ENCODE results near the gene STARD10.

- TF ChIP-seq CTCF (conservative IDR thresholded peaks at IDR 0.05; ENCODE audit: low read length) (no peak), EZH2phosphoT487 (IDR thresholded peaks at IDR 0.05; ENCODE audit: borderline replicate concordance, low read depth, low read length) (no peak)
These were observed 48.3 kb downstream of the STARD10 start for GRCh38 chr11:72745511-72745910.

Measured in OCI-LY7 (cell line).